Spleen (tissue), 11 donors: ENCODE measurements around the gene TPO. TPM values are rescaled to one million over a fixed set of nuclear protein-coding genes. Genes with fewer than 3 reads are reported as not detected.

Experiments used
- DNase-seq: peaks from one replicate; pipeline ENCODE4 v3.0.0-alpha.2; 2020
- H3K27ac ChIP-seq, 8 donors: fragments of 200-600 bp; sonication (generic) in 7 of 8; 1 replicate in 4 of 8; 2 replicates in 4 of 8; pipeline versions ENCODE4 v1.5.0 to v1.8.0; 2016 to 2021; ENCODE audit warnings: inconsistent platforms in 4 of 8, mild to moderate bottlenecking in 4 of 8, moderate library complexity in 1 of 8
- H3K27me3 ChIP-seq, 7 donors: fragments of 200-600 bp; sonication (generic) in 6 of 7; replicated peaks in 1 of 7; 1 replicate in 4 of 7; 2 replicates in 3 of 7; pipeline versions ENCODE4 v1.5.0 to v1.8.0; 2016 to 2021; ENCODE audit warnings: inconsistent platforms in 3 of 7, mild to moderate bottlenecking in 1 of 7
- H3K36me3 ChIP-seq, 6 donors: fragments of 200-600 bp; sonication (generic) in 5 of 6; 1 replicate in 4 of 6; 2 replicates in 2 of 6; pipeline versions ENCODE4 v1.5.0 to v1.8.0; 2016 to 2021; ENCODE audit warnings: inconsistent platforms in 2 of 6
- H3K4me1 ChIP-seq, 6 donors: fragments of 200-600 bp; sonication (generic) in 5 of 6; 1 replicate in 3 of 6; 2 replicates in 3 of 6; pipeline versions ENCODE4 v1.5.0 to v1.8.0; 2016 to 2021; ENCODE audit warnings: inconsistent platforms in 3 of 6
- H3K4me3 ChIP-seq, 8 donors: fragments of 200-600 bp; sonication (generic) in 7 of 8; 1 replicate in 4 of 8; 2 replicates in 4 of 8; pipeline versions ENCODE4 v1.5.0 to v1.8.0; 2016 to 2021; ENCODE audit warnings: inconsistent platforms in 4 of 8, mild to moderate bottlenecking in 4 of 8, moderate library complexity in 2 of 8
- H3K9me3 ChIP-seq, 8 donors: fragments of 200-600 bp; sonication (generic) in 7 of 8; 1 replicate in 4 of 8; 2 replicates in 4 of 8; pipeline versions ENCODE4 v1.5.0 to v1.8.0; 2016 to 2021; ENCODE audit warnings: inconsistent platforms in 4 of 8
- POLR2A ChIP-seq, 3 donors: fragments of 450-650 bp; IDR thresholded peaks; one replicate each; pipeline ENCODE4 v1.5.1; 2017; ENCODE audit warnings: antibody characterized with exemption in 3 of 3, mild to moderate bottlenecking in 1 of 3
- POLR2AphosphoS5 ChIP-seq, 3 donors: sonication (generic); formaldehyde crosslinking; IDR thresholded peaks; one replicate each; pipeline ENCODE4 v1.5.1; 2017; ENCODE audit warnings: antibody characterized with exemption in 3 of 3
- WGBS, 5 donors: extraction: QIAGEN DNeasy Blood & Tissue Kit in 3 of 5; methylation state at CpG; one replicate each; pipeline versions ENCODE4 v1.1.5 to v1.1.7; 2013 to 2018; 5-methylcytosine and 5-hydroxymethylcytosine counted together
- intact Hi-C: fragments of 100-400 bp; cut with DNase I; formaldehyde crosslinking; loops from one replicate; pipeline ENCODE4 v1.15.0; 2023; ENCODE audit warnings: low total_unique reads
- polyA plus RNA-seq, 3 donors: library from polyadenylated mRNA; stranded (reverse); fragments of 200-250 nt; gene quantifications; one replicate each; pipeline ENCODE4 v1.2.1, GENCODE V29; 2013
- total RNA-seq, 7 donors: library from RNA; depleted of rRNA in 3 of 7; stranded (reverse); fragments of >200 nt in 3 of 7; fragmentation: NEBNext Ultra II Directional in 4 of 7; extraction: Animal tissue kit (Norgen Biotek cat#: 25700) in 4 of 7; gene quantifications; one replicate each; pipeline versions ENCODE4 v1.1.0 to v1.2.1, GENCODE V29; 2016 to 2021
- TF ChIP-seq, protein P1 (sequence below), 11 experiments: fragments of 200-600 bp in 7 of 11; fragments of 450-650 bp in 4 of 11; sonication (generic) in 4 of 11; IDR thresholded peaks in 8 of 11; conservative IDR thresholded peaks in 3 of 11; 1 replicate in 7 of 11; 2 replicates in 4 of 11; pipeline versions ENCODE4 v1.4.0 to v1.8.0; 2016 to 2021; ENCODE audit warnings: antibody characterized with exemption in 11 of 11, inconsistent platforms in 4 of 11, mild to moderate bottlenecking in 1 of 11
- donor health status: healthy with polysubstance abuse.
- donor health status: DM: no; HTN: no; CAD: no; lungs with moderate emphysema.
- donor health status: DM: no; HTN: no; CAD: no.
- donor health status: Bipolar disorder and iron deficiency.
- donor health status: healthy.
- donor health status: DM: no; HTN: no; CAD: no.
- donor health status: DM: yes; HTN: yes; CAD: no.

The TPO gene
- total and polyA plus RNA-seq, 10 donors: 14.4 to 127 (median 49.0) TPM

DNA sequence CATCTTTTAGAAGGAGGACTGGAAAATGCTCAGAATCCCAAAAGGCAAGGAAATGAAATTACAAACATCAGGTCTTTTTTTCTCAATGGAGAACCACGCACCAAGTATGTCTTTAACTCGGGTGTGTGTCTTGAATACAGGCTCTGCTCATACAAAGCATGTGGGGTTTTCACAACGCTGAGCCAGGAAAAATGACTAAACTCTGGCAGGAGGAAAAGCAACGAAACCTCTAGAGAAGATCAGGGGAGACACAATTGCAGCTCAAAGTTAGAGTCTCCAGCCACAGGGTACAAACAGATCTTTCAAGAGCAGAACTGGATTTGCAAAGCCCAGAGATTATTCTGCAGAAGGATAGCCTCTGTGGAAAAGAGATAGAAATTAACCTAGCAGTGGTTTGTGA lies 42.8 kb upstream of the TPO start:
- intact Hi-C loops: no loop called here
- H3K27me3 ChIP-seq: peaks cover 0 to 5% (median 0%) of the 10 kb centered on the region in 7 donors
- TF ChIP-seq POLR2AphosphoS5 (IDR thresholded peaks at IDR 0.05): no peak
- TF ChIP-seq POLR2A (IDR thresholded peaks at IDR 0.05): no peak
- TF ChIP-seq, protein P1, sequence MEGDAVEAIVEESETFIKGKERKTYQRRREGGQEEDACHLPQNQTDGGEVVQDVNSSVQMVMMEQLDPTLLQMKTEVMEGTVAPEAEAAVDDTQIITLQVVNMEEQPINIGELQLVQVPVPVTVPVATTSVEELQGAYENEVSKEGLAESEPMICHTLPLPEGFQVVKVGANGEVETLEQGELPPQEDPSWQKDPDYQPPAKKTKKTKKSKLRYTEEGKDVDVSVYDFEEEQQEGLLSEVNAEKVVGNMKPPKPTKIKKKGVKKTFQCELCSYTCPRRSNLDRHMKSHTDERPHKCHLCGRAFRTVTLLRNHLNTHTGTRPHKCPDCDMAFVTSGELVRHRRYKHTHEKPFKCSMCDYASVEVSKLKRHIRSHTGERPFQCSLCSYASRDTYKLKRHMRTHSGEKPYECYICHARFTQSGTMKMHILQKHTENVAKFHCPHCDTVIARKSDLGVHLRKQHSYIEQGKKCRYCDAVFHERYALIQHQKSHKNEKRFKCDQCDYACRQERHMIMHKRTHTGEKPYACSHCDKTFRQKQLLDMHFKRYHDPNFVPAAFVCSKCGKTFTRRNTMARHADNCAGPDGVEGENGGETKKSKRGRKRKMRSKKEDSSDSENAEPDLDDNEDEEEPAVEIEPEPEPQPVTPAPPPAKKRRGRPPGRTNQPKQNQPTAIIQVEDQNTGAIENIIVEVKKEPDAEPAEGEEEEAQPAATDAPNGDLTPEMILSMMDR (IDR thresholded peaks at IDR 0.05 in 8 of 11, conservative IDR thresholded peaks at IDR 0.05 in 3 of 11): no peak
- no peak overlapping the region for H3K4me3 ChIP-seq
- no peak overlapping the region for H3K27ac ChIP-seq
- H3K4me1 ChIP-seq: peaks cover 0 to 22% (median 9%) of the 10 kb centered on the region in 6 donors
- H3K36me3 ChIP-seq: no peaks in the 10 kb centered on the region
- no peak for DNase-seq
- no peaks in the 10 kb centered on the region for H3K9me3 ChIP-seq
- WGBS, 5 donors: 73 to 85% (median 76%) methylated on average over 4 of the region's 4 CpGs

- intact Hi-C loops: no loop called here
- Histone ChIP-seq H3K4me1 (peaks cover 0 to 16% (median 7%) of the 10 kb centered on the region in 6 donors), H3K27me3 (peaks cover 0 to 5% (median 0%) of the 10 kb centered on the region in 7 donors), H3K27ac (no peak overlapping the region), H3K9me3 (no peaks in the 10 kb centered on the region), H3K36me3 (no peaks in the 10 kb centered on the region), H3K4me3 (no peak overlapping the region)
- WGBS, 5 donors: 83 to 90% (median 86%) methylated on average over 11 of the region's 11 CpGs
- DNase-seq: no peak
- TF ChIP-seq, protein P1 (IDR thresholded peaks at IDR 0.05 in 8 of 11, conservative IDR thresholded peaks at IDR 0.05 in 3 of 11): no peak
Measured at GRCh38 chr2:1371082-1371481, 42.2 kb upstream of the TPO start.

DNA sequence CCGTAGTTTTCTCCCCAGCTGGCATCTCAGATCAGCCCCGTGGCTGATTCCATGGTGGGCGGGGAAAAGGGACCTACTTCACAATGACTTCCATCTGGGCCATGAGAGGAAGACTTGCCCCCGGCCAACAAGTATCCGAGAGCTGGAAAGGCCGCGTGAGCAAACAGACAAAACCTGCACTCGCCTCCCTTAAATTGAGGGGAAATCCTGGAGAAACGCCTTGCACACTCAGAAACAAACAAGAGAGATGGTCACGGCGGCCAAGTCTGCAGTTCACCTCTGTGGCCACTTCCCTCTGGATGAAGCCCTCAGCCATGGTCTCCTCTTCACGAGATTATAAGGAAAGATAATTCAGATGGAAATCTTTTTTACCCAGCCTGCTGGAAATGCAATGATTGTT lies 39.4 kb upstream of the TPO start:
- Histone ChIP-seq H3K4me3 (no peak overlapping the region), H3K27me3 (no peaks in the 10 kb centered on the region), H3K27ac (no peak overlapping the region), H3K4me1 (no peaks in the 10 kb centered on the region), H3K36me3 (no peaks in the 10 kb centered on the region), H3K9me3 (no peaks in the 10 kb centered on the region)
- 80 to 91% (median 90%) methylated on average over 12 of the region's 12 CpGs for WGBS, 5 donors
- intact Hi-C loops: no loop called here
- TF ChIP-seq, protein P1 (IDR thresholded peaks at IDR 0.05 in 8 of 11, conservative IDR thresholded peaks at IDR 0.05 in 3 of 11): no peak
- TF ChIP-seq POLR2AphosphoS5 (IDR thresholded peaks at IDR 0.05) (no peak), POLR2A (IDR thresholded peaks at IDR 0.05) (no peak)
- no peak for DNase-seq

DNA sequence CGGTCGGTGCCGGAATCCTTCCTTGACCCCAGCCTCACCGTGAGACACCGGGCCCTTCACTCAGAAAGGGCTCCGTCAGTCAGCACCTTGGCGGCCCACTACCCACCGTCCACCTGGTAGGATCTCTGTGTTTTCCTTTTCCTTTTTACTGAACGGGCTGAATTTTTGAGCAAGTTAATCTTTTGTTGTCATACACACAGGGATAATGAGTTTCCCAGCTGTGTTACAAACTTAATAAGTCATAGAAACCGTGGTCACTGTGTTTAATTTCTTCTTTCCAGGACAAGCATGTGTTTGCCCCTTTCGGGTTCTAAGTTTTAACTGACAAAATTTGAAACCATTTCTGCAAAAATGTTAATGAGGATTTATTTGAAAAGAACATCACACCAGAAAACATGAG lies 39.0 kb upstream of the TPO start:
- DNase-seq: no peak

More for the DNA sequence above, 39.0 kb upstream of the TPO start:
- no peak overlapping the region for H3K27ac ChIP-seq
- TF ChIP-seq, protein P1 (IDR thresholded peaks at IDR 0.05 in 8 of 11, conservative IDR thresholded peaks at IDR 0.05 in 3 of 11): no peak
- TF ChIP-seq POLR2A (IDR thresholded peaks at IDR 0.05): no peak
- TF ChIP-seq POLR2AphosphoS5 (IDR thresholded peaks at IDR 0.05): no peak
- WGBS, 5 donors: 80 to 89% (median 84%) methylated on average over 11 of the region's 11 CpGs
- no peaks in the 10 kb centered on the region for H3K36me3 ChIP-seq
- H3K27me3 ChIP-seq: no peaks in the 10 kb centered on the region
- no peak overlapping the region for H3K4me3 ChIP-seq
- intact Hi-C loops: no loop called here
- no peaks in the 10 kb centered on the region for H3K4me1 ChIP-seq
- no peaks in the 10 kb centered on the region for H3K9me3 ChIP-seq
